SU-DHL-6 (cell line): ENCODE data around the gene ATG4C.

Experiments used
- H2AFZ ChIP-seq: fragments of 200-600 bp; sonication (generic); 2 replicates; pipeline ENCODE4 v1.6.1; 2014; ENCODE audit warnings: low read depth, mild to moderate bottlenecking, moderate library complexity, mixed read lengths, antibody characterized with exemption, low read length; ENCODE audit not compliant: severe bottlenecking
- H3F3A ChIP-seq: fragments of 200-600 bp; shearing (Covaris generic); 2 replicates; pipeline ENCODE4 v1.6.0; 2016; ENCODE audit warnings: antibody characterized with exemption, mild to moderate bottlenecking; ENCODE audit not compliant: insufficient read depth
- H3K27ac ChIP-seq: fragments of 200-600 bp; sonication (generic); 2 replicates; pipeline ENCODE4 v1.5.1; 2016; ENCODE audit warnings: low read depth, mild to moderate bottlenecking, low read length, moderate library complexity, mixed read lengths
- H3K27me3 ChIP-seq: fragments of 200-600 bp; sonication (generic), shearing (Covaris generic); 2 replicates; pipeline ENCODE4 v1.6.0; 2014; ENCODE audit warnings: mild to moderate bottlenecking, low read length
- H3K36me3 ChIP-seq: fragments of 200-600 bp; sonication (generic); 2 replicates; pipeline ENCODE4 v1.6.1; 2014; ENCODE audit warnings: mild to moderate bottlenecking, low read length, mixed read lengths
- H3K4me2 ChIP-seq: fragments of 300-600, 200-600 bp; shearing (Covaris generic), sonication (generic); 2 replicates; pipeline ENCODE4 v1.6.0; 2014; ENCODE audit warnings: low read length, low read depth, mild to moderate bottlenecking; ENCODE audit not compliant: poor library complexity, severe bottlenecking
- H3K4me3 ChIP-seq: fragments of 200-600 bp; sonication (generic); 2 replicates; pipeline ENCODE4 v1.5.1; 2014; ENCODE audit warnings: antibody characterized with exemption, low read length, mild to moderate bottlenecking, mixed read lengths; ENCODE audit not compliant: insufficient read depth, poor library complexity, severe bottlenecking
- H3K79me2 ChIP-seq: fragments of 200-600 bp; sonication (generic); 2 replicates; pipeline ENCODE4 v1.6.1; 2014; ENCODE audit warnings: mild to moderate bottlenecking, low read length, moderate library complexity; ENCODE audit not compliant: insufficient read depth
- H3K9ac ChIP-seq: fragments of 200-600 bp; sonication (generic); 2 replicates; pipeline ENCODE4 v1.7.0; 2014; ENCODE audit warnings: mild to moderate bottlenecking, low read length
- H3K9me2 ChIP-seq: fragments of 200-600 bp; sonication (generic); replicated peaks from 2 replicates; pipeline ENCODE4 v1.6.1; 2014; ENCODE audit warnings: low read length; ENCODE audit not compliant: insufficient read depth
- H3K9me3 ChIP-seq: fragments of 200-600 bp; sonication (generic); 2 replicates; pipeline ENCODE4 v1.6.1; 2014; ENCODE audit warnings: low read length, mixed read lengths; ENCODE audit not compliant: insufficient read depth
- H4K20me1 ChIP-seq: fragments of 200-600 bp; sonication (generic); 2 replicates; pipeline ENCODE4 v1.6.1; 2014; ENCODE audit warnings: low read depth, mild to moderate bottlenecking, antibody characterized with exemption, low read length, moderate library complexity, mixed read lengths
- CTCF ChIP-seq: fragments of 200-600 bp; sonication (generic); IDR thresholded peaks from one replicate; pipeline ENCODE4 v1.5.1; 2017; ENCODE audit warnings: antibody characterized with exemption, mild to moderate bottlenecking, low read length, moderate library complexity; ENCODE audit not compliant: insufficient read depth, poor library complexity, severe bottlenecking
- EZH2phosphoT487 ChIP-seq: fragments of 200-600 bp; sonication (generic), shearing (Covaris generic); conservative IDR thresholded peaks from 2 replicates; pipeline ENCODE4 v1.6.1; 2018; ENCODE audit warnings: mild to moderate bottlenecking, antibody characterized with exemption, low read length, moderate library complexity, mixed read lengths

ATG4C gene

GRCh38 chr1:62912028-62912638 lies 128.2 kb downstream of the ATG4C start:
- no peak overlapping the region for H3K4me3 ChIP-seq
- H3K9me2 ChIP-seq, result no peaks in the 10 kb centered on the region
- H3F3A ChIP-seq, result no peaks in the 10 kb centered on the region
- H2AFZ ChIP-seq, result no peak overlapping the region
- no peak overlapping the region for H3K9ac ChIP-seq
- no peak overlapping the region for H3K4me2 ChIP-seq
- no peaks in the 10 kb centered on the region for H3K79me2 ChIP-seq
- H3K36me3 ChIP-seq, result no peaks in the 10 kb centered on the region
- TF ChIP-seq EZH2phosphoT487, result no peak
- TF ChIP-seq CTCF, result peak; percentile 87
- H3K9me3 ChIP-seq, result no peaks in the 10 kb centered on the region
- no peaks in the 10 kb centered on the region for H3K27me3 ChIP-seq
- H3K27ac ChIP-seq, result no peak overlapping the region
- H4K20me1 ChIP-seq, result no peaks in the 10 kb centered on the region
